Loucy (cell line): ENCODE results near the gene CTNNBL1.

ENCODE experiments used
- EZH2phosphoT487 ChIP-seq: fragments of 200-600 bp; IDR thresholded peaks from 2 replicates; pipeline ENCODE4 v1.6.1; 2018; ENCODE audit warnings: antibody characterized with exemption, mild to moderate bottlenecking, moderate library complexity, borderline replicate concordance
- TF ChIP-seq, protein P1 (sequence below): fragments of 200-600 bp; sonication (generic); conservative IDR thresholded peaks from 2 replicates; pipeline ENCODE4 v1.5.1; 2014; ENCODE audit warnings: mild to moderate bottlenecking, antibody characterized with exemption, low read length

DNA sequence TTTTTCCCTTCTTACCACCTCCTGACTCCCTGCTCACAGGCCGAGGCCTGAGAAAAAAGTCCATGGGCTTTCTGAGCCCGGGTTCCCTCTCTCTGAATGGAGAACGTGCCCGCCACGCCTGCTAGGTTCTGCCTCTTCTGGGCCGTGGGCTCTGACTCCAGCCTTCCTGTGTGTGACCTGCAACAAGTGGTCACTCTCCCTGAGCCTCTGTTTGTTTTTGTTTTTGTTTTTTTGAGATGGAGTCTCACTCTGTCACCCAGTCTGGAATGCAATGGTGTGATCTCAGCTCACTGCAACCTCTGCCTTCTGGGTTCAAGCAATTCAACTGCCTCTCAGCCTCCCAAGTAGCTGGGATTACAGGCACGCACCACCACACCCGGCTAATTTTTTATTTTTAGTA lies 191.2 kb downstream of the CTNNBL1 start:
- TF ChIP-seq, protein P1, sequence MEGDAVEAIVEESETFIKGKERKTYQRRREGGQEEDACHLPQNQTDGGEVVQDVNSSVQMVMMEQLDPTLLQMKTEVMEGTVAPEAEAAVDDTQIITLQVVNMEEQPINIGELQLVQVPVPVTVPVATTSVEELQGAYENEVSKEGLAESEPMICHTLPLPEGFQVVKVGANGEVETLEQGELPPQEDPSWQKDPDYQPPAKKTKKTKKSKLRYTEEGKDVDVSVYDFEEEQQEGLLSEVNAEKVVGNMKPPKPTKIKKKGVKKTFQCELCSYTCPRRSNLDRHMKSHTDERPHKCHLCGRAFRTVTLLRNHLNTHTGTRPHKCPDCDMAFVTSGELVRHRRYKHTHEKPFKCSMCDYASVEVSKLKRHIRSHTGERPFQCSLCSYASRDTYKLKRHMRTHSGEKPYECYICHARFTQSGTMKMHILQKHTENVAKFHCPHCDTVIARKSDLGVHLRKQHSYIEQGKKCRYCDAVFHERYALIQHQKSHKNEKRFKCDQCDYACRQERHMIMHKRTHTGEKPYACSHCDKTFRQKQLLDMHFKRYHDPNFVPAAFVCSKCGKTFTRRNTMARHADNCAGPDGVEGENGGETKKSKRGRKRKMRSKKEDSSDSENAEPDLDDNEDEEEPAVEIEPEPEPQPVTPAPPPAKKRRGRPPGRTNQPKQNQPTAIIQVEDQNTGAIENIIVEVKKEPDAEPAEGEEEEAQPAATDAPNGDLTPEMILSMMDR, result no peak
- TF ChIP-seq EZH2phosphoT487, result no peak
